SK-MEL-5 (cell line): ENCODE results near the gene RNF145. TPM values are rescaled to one million over a fixed set of nuclear protein-coding genes. Genes with fewer than 3 reads are reported as not detected.
"Not testable (repeated sequence)": the region's sequence is repeated elsewhere in the genome, so short reads cannot be mapped to it uniquely, and the experiment has no call there.

ENCODE experiments used
- DNase-seq: peaks from one replicate; pipeline ENCODE4 v3.0.0-alpha.2; 2016; ENCODE audit warnings: low read depth, low spot score
- in situ Hi-C: cut with HindIII; loops from 2 replicates; pipeline ENCODE4 v1.10.0; 2016; ENCODE audit warnings: low sequenced_read_pairs, high pct_unique_total_duplicates, low pct_unique_long_range_greater_than_20kb
- total RNA-seq: library from RNA; depleted of rRNA; stranded (reverse); fragments of >200 nt; shearing (Covaris generic); gene quantifications from 2 replicates; pipeline ENCODE4 v1.2.3, GENCODE V29; 2014

The RNF145 gene
- total RNA-seq, 1 experiment from 2014 or later = 47.5 TPM

DNA sequence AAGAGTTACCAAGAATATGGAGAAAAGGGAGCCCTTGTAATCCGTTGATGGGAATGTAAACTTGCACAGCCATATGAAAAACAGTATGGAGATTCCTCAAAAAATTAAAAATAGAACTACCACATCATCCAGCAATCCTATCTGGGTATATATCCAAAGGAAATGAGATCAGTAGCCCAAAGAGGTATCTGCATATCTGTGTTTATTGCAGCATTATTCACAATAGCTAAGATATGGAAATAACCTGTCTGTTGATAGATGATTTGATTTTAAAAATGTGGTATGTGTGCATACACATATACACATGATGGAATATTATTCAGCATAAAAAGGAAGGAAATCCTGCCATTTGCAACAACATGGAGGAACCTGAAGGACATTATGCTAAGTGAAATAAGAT, 61.4 kb downstream of the RNF145 start:
- in situ Hi-C loops = no loop called here

DNA sequence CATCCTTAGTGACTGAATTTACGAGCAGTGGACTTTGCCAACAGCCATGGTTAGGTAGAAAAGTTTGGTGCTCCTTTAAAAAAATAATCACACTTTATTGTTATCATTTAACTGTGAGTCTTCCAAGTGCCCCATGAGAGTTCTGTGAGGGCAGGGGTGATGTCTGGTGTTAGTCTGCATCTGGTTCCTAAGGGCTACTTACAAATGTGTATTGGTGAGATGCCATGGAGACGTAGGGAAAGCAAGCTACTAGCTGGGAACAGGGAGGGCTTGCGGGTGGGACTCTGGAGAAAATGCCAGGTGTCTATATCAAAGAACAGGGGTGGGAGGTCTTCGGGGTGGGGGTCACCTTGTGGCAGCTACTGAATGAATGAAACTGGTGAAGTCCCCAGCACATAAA, 62.5 kb downstream of the RNF145 start:
- in situ Hi-C loops = no loop called here
- DNase-seq = no peak

More for the DNA sequence above, 61.4 kb downstream of the RNF145 start:
- DNase-seq = no peak

DNA sequence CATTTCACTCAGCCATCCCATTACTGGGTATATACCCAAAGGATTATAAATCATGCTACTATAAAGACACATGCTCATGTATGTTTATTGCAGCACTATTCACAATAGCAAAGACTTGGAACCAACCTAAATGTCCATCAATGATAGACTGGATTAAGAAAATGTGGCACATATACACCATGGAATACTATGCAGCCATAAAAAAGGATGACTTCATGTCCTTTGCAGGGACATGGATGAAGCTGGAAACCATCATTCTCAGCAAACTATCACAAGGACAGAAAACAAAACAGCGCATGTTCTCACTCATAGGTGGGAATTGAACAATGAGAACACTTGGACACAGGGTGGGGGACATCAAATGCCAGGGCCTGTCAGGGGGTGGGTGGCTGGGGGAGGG, 64.2 kb downstream of the RNF145 start:
- DNase-seq, in situ Hi-C loops: not testable (repeated sequence)

DNA sequence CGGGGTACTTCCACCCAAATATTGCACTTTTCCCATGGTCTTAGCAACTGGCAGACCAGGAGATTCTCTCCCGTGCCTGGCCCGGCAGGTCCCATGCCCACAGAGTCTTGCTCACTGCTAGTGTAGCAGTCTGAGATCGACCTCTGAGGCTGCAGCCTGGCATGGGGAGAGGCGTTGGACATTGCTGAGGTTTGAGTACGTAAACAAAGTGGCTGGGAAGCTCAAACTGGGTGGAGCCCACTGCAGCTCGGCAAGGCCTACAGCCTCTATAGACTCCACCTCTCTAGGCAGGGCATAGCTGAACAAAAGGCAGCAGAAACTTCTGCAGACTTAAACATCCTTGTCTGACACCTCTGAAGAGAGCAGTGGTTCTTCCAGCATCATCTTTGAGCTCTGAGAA, 69.6 kb downstream of the RNF145 start:
- DNase-seq = no peak
- in situ Hi-C loops = no loop called here

DNA sequence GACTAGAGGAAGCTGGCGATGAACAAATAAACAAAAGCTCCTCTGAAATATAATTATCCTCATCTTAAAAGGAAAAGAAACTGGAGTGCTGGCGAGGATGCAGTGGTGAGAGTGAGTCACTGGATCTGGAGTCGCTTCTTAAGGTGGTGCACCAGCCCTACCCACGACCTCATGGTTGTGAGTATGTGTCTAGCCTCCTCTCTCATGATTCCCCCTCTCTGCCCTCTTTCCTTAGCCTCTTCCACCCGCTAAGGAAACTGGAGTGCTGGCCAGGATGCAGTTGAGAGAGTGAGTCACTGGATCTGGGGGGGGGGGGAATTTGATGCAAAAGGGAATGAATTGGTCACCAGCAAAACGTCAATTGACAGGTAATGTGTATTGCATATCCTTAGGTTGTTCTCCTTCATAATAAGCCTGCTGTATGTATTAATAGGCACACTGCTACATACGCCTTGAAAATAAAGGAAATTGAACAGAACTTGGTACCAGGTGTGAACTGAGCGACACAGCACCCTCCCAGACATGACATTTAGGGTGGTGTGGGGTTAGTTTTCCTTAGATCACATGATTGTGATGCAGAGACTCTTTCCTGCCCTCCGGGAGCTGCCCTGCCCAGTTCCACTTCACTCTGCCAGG, 73.3 kb downstream of the RNF145 start:
- peak; percentile 25 for DNase-seq
- in situ Hi-C loops = no loop called here

DNA sequence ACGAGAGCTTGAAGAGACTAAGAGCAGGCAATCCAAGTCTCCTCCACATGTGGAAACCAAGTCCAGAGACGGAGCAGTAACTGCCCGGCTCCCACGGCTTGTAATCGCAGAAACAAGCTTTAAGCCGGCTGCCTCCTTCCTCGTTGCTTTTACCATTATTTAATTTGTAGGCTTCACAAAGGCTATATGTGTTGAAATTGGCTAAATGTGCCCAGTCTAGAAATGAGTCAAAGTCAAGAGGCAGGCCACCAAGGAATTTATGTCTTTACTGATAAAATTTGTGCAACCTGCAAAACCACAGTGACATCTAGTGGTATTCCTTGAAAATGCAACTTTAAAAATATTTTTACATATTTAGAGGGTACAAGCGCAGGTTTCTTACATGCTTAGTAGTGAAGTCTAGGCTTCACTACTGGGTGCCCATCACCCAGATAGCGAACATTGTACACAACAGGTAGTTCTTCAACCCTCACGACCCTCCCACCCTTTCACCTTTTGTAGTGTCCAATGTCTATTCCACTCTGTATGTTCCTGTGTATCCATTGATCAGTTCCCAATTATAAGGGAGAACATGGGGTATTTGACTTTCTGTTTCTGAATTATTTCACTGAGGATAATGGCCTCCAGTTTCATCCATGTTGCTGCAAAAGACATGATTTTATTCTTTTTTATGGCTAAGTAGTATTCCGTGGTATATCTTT, 76.2 kb downstream of the RNF145 start:
- in situ Hi-C loops = no loop called here

DNA sequence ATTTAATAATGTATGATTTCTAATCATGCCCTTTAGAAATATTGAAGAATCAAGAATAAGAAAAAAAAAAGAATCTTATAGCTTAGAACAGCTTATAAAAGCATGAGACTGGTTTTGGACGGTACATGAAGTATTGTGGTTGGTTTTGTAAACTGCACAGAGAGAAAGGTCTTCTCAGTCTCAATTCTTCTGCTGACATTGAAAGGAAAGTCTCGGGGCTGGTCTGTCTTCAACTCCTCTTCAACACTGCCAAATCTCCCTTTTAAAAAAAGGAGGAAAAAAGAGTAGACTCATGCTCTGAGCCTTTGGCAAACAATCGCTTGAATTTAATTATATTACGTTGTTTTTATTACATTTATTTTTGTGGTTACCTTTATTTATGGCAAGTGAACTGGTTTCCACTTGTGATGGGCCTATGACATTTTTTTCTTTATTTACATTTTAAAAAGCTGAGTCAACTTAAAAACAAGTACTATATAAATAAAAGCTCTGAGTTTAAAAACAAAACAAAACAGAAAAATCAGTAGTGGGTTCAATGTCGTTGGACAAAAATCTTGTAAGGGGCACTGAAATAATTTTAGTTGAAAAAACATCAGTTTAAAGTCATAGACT, 76.8 kb downstream of the RNF145 start:
- in situ Hi-C loops = no loop called here
- DNase-seq = no peak

More for the DNA sequence above, 76.2 kb downstream of the RNF145 start:
- peak; percentile 73 for DNase-seq

DNA sequence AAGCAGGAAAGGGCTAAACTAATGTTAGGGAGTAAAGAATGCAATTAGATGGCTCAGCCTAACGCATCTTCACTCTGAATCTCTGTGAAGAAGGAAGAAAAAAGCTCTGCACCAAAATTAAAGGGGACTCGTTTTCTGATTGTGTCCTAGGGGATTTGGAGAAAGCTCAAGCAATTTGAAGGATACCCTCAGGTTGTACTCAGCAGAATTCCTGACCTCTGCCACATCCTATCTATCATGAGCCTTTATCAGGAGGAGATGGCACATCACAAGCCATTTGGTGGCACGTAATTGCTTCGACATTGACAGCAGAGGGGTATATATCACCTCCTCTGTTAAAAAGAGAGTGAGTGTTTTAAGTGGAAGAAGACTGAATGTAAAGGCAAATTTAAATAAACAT, 77.4 kb downstream of the RNF145 start:
- DNase-seq = no peak
- in situ Hi-C loops = no loop called here

DNA sequence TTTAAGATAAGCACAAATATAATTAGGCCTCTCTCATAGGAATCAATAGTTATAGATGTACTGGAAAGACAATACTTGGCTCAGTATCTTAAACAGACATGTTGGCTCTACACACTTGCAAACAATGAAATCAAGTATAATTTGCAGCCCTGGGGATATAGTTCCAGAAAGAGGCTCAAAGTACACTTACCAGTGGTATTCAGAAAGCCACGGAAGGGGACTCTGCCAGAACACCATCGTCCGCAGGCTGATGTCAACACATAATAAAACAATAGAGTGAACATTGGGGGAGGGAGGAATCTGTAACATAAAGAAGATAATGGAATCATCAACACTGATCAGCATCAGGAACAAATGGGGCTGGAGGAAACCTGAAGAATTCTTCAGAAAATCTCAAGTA, 78.5 kb downstream of the RNF145 start:
- no peak for DNase-seq
- in situ Hi-C loops = no loop called here

DNA sequence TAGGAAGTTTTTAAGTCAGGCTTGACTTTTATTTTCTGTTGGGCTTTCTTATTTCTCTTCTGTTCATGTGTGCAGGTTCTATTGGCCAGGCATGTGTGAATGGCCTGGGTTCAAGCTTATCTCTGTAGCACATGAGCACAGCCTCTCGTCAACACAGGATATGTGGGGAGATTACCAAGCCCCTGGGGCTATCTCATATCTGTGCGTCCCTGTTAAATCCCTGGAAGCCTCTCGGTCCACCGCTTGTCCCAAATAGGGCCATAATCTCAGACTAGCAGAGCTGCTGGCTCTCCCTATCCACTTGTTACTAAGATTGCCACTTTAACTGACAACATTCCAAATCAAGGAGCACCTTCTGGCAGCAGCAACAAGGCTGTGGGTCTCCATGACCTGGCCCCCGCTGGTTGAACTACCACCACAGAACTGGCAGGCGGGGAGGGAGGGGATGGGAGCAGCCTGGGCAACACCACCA, 81.2 kb downstream of the RNF145 start:
- no peak for DNase-seq
- in situ Hi-C loops = no loop called here

DNA sequence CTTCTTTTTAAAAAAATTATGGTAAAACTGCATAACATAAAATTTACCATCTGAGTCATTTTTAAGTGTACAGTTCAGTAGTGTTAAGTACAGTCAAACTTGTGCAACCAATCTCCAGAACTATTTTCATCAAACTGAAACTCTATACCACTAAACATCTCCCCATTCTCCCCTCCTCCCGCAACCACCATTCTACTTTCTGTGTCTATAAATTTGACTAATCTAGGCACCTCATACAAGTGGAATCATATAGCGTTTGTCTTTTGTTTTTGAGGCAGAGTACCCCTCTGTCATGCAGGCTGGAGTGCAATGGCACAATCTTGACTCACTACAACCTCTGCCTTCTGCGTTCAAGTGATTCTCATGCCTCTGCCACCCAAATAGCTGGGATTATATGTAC, 85.7 kb downstream of the RNF145 start:
- in situ Hi-C loops = no loop called here
- no peak for DNase-seq

DNA sequence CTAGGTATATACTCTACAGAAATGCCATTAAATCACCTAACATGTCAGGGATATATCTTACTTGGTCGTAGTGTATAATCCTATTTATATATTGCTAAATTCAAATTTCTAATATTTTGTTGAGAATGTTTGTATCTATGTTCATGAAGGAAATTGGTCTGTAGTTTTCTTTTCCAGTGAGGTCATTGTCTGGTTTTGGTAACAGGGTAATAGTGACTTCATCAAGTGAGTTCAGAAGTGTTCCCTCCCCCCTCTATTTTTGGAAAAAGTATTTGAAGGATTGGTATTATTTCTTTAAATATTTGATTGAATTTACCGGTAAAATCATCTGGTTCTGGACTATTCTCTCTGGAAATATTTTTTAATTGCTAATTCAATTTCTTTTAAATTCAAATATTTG, 86.2 kb downstream of the RNF145 start:
- DNase-seq = no peak
- in situ Hi-C loops = no loop called here

DNA sequence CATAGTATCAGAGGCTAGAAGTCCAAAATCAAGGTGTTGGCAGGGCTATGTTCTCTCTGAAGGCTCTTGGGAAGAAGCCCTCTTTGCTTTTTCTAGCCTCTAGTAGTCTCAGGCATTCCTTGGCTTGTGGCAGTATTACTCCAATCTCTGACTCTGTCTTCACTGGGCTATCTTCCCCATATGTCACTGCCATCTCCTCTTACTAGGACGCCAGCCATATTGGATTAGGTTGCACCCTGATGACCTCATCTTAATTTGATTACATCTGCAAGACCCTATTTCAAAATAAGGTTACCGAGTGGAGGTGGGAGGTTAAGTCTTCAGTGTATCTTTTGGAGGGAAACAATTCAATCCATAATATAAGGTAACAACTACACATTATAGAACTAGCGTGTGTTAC, 88.3 kb downstream of the RNF145 start:
- in situ Hi-C loops = no loop called here
- DNase-seq = no peak

DNA sequence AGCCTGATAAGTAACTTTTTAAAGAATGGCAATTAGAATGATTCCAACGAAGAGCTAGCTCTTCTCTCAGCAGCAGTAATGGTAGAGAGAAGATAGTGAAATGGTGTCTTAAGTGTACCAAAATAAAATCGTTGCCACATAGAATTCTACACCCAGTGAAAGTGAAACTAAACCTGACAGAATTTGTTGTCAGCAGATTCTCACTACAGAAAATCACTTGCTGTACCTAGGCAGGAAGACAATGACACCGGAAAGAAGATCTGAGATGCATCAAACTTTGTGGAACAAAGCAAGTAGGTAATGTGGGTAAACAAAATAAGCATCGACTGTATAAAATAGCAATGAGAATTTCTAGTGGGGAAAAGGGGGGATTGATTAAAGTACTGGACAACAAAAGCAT, 88.9 kb downstream of the RNF145 start:
- in situ Hi-C loops = no loop called here
- DNase-seq = no peak

DNA sequence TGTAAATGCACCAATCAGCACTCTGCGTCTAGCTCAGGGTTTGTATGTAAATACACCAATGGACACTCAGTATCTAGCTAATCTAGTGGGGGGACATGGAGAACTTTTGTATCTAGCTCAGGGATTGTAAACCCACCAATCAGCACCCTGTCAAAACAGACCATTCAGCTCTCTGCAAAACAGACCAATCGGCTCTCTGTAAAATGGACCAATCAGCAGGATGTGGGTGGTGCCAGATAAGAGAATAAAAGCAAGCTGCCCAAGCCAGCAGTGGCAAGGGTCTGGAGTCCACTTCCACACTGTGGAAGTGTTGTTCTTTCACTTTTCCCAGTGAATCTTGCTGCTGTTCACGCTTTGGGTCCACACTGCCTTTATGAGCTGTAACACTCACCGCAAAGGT, 89.5 kb downstream of the RNF145 start:
- DNase-seq, in situ Hi-C loops: not testable (repeated sequence)

DNA sequence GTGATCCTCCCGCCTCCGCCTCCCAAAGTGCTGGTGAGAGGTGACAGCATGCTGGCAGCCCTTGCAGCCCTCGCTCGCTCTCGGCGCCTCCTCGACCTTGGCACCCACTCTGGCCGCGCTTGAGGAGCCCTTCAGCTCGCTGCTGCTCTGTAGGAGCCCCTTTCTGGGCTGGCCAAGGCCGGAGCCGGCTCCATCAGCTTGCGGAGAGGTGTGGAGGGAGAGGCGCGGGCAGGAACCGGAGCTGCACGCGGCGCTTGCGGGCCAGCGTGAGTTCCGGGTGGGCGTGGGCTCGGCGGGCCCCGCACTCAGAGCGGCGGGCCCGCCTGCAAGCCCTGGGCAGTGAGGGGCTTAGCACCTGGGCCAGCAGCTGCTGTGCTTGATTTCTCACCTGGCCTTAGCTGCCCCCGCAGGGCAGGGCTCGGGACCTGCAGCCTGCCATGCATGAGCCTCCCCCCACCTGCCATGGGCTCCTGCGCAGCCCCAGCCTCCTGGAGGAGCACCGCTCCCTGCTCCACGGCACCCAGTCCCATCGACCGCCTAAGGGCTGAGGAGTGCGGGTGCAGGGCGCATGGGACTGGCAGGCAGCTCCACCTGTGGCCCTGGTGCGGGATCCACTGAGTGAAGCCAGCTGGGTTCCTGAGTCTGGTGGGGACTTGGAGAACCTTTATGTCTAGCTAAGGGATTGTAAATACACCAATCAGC, 90.2 kb downstream of the RNF145 start:
- in situ Hi-C loops, DNase-seq: not testable (repeated sequence)

DNA sequence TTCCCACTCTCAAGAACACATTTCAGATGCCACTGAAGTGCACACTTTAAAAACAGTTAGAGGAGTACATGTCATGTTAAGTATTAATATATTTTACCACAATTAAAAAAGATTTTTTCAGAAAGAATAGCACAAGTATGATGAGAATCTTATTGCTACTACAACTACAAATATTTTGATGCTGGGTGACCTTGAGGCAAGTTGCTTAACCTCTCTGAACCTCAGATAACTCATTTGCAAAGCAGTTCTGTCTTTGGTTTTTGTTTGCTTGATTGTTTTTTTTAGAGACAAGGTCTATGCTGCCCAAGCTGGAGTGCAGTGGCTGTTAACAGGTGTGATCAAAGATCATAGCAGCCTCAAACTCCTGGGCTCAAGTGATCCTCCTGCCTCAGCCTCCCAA, 95.9 kb downstream of the RNF145 start:
- in situ Hi-C loops = no loop called here
- DNase-seq = no peak

DNA sequence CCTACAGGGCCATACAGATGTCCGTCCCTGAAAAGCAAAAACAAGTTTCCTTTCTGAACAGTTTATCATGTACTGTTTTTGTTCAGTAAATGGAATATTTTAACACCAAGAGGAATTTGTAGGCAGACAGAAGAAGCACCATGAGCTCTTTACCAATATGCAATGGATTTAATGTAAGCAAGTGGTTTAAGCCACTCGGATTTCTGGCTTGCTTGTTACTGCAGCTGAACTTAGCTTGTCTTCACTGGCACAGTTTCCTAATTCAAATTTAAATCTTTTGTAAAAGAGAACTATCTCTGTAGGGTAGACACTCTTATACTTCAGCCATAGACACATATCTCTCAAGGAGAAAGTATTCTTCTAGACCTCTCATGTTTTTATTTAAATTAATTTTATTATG, 96.9 kb downstream of the RNF145 start:
- in situ Hi-C loops = no loop called here
- DNase-seq = no peak
